ENCODE measurements around the gene CAMK2A.

Gene CAMK2A

GRCh38 chr5:150279330-150280020 is 10.1 kb downstream of the CAMK2A start:
- DNase-seq (ENCODE audit: low read depth in 2 of 2), result no peak

- DNase-seq (ENCODE audit: low read depth in 2 of 2), result no peak
Observed at GRCh38 chr5:150278916-150279315, 10.7 kb downstream of the CAMK2A start.

- no peak for DNase-seq (ENCODE audit: low read depth in 2 of 2)
Observed at GRCh38 chr5:150278046-150278730, 11.4 kb downstream of the CAMK2A start.

GRCh38 chr5:150277043-150277442 is 12.5 kb downstream of the CAMK2A start:
- no peak for DNase-seq (ENCODE audit: low read depth in 2 of 2)

- no peak for DNase-seq (ENCODE audit: low read depth in 2 of 2)
Observed at GRCh38 chr5:150274811-150275210, 14.8 kb downstream of the CAMK2A start.

GRCh38 chr5:150272531-150272930 is 17.0 kb downstream of the CAMK2A start:
- DNase-seq (ENCODE audit: low read depth in 2 of 2), result no peak

- no peak for DNase-seq (ENCODE audit: low read depth in 2 of 2)
Observed at GRCh38 chr5:150271923-150272322, 17.6 kb downstream of the CAMK2A start.

GRCh38 chr5:150271296-150271692 is 18.3 kb downstream of the CAMK2A start:
- no peak for DNase-seq (ENCODE audit: low read depth in 2 of 2)

GRCh38 chr5:150270541-150271295 is 18.9 kb downstream of the CAMK2A start:
- no peak for DNase-seq (ENCODE audit: low read depth in 2 of 2)

- no peak for DNase-seq (ENCODE audit: low read depth in 2 of 2)
Observed at GRCh38 chr5:150266871-150267291, 22.7 kb downstream of the CAMK2A start.

GRCh38 chr5:150265870-150266383 is 23.6 kb downstream of the CAMK2A start:
- DNase-seq (ENCODE audit: low read depth in 2 of 2), result no peak

GRCh38 chr5:150264667-150265603 is 24.6 kb downstream of the CAMK2A start:
- DNase-seq (ENCODE audit: low read depth in 2 of 2), result no peak

- DNase-seq (ENCODE audit: low read depth in 2 of 2), result no peak
Observed at GRCh38 chr5:150263801-150264621, 25.6 kb downstream of the CAMK2A start.

- no peak for DNase-seq (ENCODE audit: low read depth in 2 of 2)
Observed at GRCh38 chr5:150263375-150263775, 26.2 kb downstream of the CAMK2A start.

GRCh38 chr5:150262502-150262901 is 27.1 kb downstream of the CAMK2A start:
- no peak for DNase-seq (ENCODE audit: low read depth in 2 of 2)

GRCh38 chr5:150261231-150261630 is 28.3 kb downstream of the CAMK2A start:
- no peak for DNase-seq (ENCODE audit: low read depth in 2 of 2)

- no peak for DNase-seq (ENCODE audit: low read depth in 2 of 2)
Observed at GRCh38 chr5:150258130-150258529, 31.4 kb downstream of the CAMK2A start.

- no peak for DNase-seq (ENCODE audit: low read depth in 2 of 2)
Observed at GRCh38 chr5:150257424-150257823, 32.1 kb downstream of the CAMK2A start.

- DNase-seq (ENCODE audit: low read depth in 2 of 2), result no peak
Observed at GRCh38 chr5:150256410-150257064, 33.0 kb downstream of the CAMK2A start.

All from stimulated activated CD8-positive, alpha-beta memory T cell treated with anti-CD3 and anti-CD28 coated beads, Interleukin-7, amount 100 ng/mL, for 1 hour (primary cell).